ENCODE data around the gene UBE2M. TPM values are rescaled to one million over a fixed set of nuclear protein-coding genes. Genes with fewer than 3 reads are reported as not detected.

UBE2M gene
- total RNA-seq, 1 donor from 2014 or later = 118 TPM

DNA sequence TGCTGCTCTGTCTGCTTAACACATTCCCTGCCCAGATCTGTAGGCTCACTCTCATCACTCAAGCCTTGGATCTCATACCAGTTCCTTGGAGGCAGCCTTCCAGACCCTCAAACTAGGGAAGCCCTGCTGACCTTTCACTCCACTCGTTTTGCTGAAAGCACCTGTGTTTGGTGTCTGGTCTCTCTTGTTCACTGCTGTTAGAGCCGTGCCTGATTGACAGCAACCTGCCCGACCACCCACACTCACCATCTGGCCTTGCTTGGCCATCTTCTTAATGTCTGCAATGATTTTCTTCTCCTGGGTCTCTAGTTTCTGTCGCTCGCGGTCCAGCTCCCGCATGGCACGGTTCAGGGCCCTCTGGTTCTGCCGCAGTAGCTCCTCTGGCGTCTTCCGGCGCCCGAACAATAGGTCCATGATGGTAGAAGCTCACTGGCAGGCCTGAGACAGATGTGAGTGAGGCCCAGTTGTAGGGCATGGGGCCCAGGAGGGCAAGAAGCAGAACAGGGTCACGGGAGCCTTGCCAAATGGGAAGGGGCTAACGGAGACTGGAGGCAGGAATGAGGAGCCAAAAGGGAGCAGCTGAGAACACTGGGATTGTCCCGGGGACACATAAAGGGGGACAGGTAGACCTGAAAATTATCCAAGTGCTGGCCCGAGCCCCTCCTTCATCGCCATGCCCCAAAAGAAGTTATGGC, 4.5 kb downstream of the UBE2M start:
- peak overlapping the region; percentile 97 for H3K4me3 Mint-ChIP-seq (ENCODE audit: unreplicated experiment)
- TF ChIP-seq, protein P1, sequence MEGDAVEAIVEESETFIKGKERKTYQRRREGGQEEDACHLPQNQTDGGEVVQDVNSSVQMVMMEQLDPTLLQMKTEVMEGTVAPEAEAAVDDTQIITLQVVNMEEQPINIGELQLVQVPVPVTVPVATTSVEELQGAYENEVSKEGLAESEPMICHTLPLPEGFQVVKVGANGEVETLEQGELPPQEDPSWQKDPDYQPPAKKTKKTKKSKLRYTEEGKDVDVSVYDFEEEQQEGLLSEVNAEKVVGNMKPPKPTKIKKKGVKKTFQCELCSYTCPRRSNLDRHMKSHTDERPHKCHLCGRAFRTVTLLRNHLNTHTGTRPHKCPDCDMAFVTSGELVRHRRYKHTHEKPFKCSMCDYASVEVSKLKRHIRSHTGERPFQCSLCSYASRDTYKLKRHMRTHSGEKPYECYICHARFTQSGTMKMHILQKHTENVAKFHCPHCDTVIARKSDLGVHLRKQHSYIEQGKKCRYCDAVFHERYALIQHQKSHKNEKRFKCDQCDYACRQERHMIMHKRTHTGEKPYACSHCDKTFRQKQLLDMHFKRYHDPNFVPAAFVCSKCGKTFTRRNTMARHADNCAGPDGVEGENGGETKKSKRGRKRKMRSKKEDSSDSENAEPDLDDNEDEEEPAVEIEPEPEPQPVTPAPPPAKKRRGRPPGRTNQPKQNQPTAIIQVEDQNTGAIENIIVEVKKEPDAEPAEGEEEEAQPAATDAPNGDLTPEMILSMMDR (IDR thresholded peaks at IDR 0.05; ENCODE audit: partially characterized antibody, unreplicated experiment) = no peak
- H3K36me3 Mint-ChIP-seq (ENCODE audit: unreplicated experiment) = no peaks in the 10 kb centered on the region
- H3K27me3 Mint-ChIP-seq (ENCODE audit: unreplicated experiment) = peaks cover 19% of the 10 kb centered on the region
- peak overlapping the region; percentile 96 for H3K27ac Mint-ChIP-seq (ENCODE audit: unreplicated experiment)
- H3K9me3 Mint-ChIP-seq (ENCODE audit: unreplicated experiment) = peaks cover 21% of the 10 kb centered on the region
- no peak for DNase-seq
- H3K4me1 Mint-ChIP-seq (ENCODE audit: low read depth, unreplicated experiment) = peaks cover 16% of the 10 kb centered on the region

DNA sequence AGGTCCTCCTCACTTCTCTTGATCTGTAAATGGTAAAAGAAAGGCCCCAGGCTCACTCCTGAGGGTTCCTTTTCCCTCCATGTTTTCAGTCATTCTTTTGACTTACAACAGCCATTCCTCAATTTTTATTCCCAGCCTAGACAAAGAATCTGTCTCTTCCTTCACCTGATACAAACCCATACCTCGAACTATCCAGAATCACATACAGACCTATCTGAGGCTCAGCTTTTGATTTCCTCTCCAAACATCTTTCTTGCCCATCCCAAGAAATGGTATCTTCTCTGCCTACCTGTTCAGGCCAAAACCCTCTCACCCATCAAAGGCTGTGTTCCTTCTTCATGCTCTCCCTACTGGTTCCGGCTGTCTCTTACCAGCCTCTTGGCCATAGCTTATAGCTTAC, 5.8 kb downstream of the UBE2M start:
- peak overlapping the region; percentile 3 for H3K27ac Mint-ChIP-seq (ENCODE audit: unreplicated experiment)
- TF ChIP-seq, protein P1 (IDR thresholded peaks at IDR 0.05; ENCODE audit: partially characterized antibody, unreplicated experiment) = no peak
- peaks cover 16% of the 10 kb centered on the region for H3K4me1 Mint-ChIP-seq (ENCODE audit: low read depth, unreplicated experiment)
- no peaks in the 10 kb centered on the region for H3K36me3 Mint-ChIP-seq (ENCODE audit: unreplicated experiment)
- DNase-seq = no peak
- peak overlapping the region; percentile 25 for H3K4me3 Mint-ChIP-seq (ENCODE audit: unreplicated experiment)
- H3K9me3 Mint-ChIP-seq (ENCODE audit: unreplicated experiment) = peaks cover 15% of the 10 kb centered on the region
- H3K27me3 Mint-ChIP-seq (ENCODE audit: unreplicated experiment) = peaks cover 15% of the 10 kb centered on the region

DNA sequence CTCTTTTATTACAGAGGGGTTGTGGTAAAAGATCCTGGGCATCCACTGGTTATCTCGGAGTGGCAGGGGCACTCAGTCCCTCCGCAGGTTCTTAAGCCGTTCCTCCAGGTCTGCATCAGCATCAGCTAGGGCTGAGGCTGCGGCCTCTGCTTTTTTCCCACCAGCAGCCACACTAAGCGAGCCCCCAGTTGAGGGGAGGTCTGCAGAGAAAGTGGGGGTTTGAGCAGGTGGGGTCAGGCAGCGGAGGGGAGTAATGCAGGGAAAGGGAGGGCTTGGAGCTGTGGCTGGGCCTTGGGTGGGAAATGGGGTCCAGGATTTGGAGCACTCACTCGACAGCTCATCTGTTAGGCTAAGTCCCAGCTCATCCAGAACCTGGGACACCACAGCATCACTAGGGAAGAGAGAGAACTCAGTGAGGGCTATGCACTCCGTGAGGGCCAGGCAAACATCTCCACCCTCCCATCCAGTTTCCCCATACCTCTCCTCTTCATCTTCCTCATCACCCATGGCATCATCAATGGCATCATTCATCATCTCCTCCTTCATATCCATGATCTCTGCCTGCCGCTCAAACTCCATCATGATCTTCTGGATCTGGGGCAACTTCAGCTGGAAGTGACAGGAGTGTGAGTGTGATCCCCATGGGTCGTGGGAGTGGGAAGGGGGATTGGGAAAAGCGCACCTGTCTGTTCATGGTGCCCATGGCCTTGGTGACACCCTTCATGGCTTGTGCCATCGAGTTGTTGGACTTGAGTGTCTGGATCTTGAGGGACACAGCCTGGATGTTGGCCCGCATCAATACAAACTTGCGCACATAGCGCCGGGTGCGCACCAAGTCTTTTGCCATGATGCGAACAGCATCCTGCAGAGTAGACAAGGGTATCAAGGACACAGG, 6.6 kb downstream of the UBE2M start:
- no peak for DNase-seq
- H3K27ac Mint-ChIP-seq (ENCODE audit: unreplicated experiment) = no peak overlapping the region
- H3K36me3 Mint-ChIP-seq (ENCODE audit: unreplicated experiment) = no peaks in the 10 kb centered on the region
- peak overlapping the region; percentile 42 for H3K4me3 Mint-ChIP-seq (ENCODE audit: unreplicated experiment)
- TF ChIP-seq, protein P1 (IDR thresholded peaks at IDR 0.05; ENCODE audit: partially characterized antibody, unreplicated experiment) = no peak
- H3K27me3 Mint-ChIP-seq (ENCODE audit: unreplicated experiment) = peaks cover 14% of the 10 kb centered on the region
- H3K4me1 Mint-ChIP-seq (ENCODE audit: low read depth, unreplicated experiment) = peaks cover 16% of the 10 kb centered on the region
- peaks cover 17% of the 10 kb centered on the region for H3K9me3 Mint-ChIP-seq (ENCODE audit: unreplicated experiment)

DNA sequence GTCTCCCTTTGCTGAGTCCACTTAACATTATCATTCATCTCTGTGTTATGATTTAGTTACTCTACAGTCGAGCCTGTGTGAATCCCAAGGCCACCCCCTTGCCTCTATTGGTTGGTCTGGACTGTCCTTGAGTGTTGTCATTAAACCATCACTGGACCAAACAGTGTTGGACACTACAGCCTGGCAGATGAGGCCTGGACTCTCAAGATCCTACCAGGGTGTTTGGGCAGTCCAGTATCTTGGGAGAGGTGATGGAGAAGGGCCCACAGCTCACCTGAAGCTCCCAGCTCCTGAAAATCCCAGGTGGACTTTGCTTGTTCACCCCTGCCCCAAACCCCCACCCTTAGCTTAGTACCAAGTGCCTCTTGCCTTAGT, 7.3 kb downstream of the UBE2M start:
- Mint-ChIP-seq H3K27me3 (ENCODE audit: unreplicated experiment) (peaks cover 17% of the 10 kb centered on the region), H3K4me3 (ENCODE audit: unreplicated experiment) (peak overlapping the region; percentile 38), H3K4me1 (ENCODE audit: low read depth, unreplicated experiment) (peaks cover 18% of the 10 kb centered on the region), H3K27ac (ENCODE audit: unreplicated experiment) (no peak overlapping the region), H3K36me3 (ENCODE audit: unreplicated experiment) (no peaks in the 10 kb centered on the region), H3K9me3 (ENCODE audit: unreplicated experiment) (peaks cover 23% of the 10 kb centered on the region)
- DNase-seq = no peak
- TF ChIP-seq, protein P1 (IDR thresholded peaks at IDR 0.05; ENCODE audit: partially characterized antibody, unreplicated experiment) = no peak

All from glutamatergic neuron (in vitro differentiated cells).